Glomerular visceral epithelial cell (primary cell): ENCODE results near the gene EFNA5.

Experiments
- DNase-seq: peaks from one replicate; pipeline ENCODE4 v3.0.0-alpha.2; 2016; ENCODE audit errors: extremely low spot score

The EFNA5 gene

DNA sequence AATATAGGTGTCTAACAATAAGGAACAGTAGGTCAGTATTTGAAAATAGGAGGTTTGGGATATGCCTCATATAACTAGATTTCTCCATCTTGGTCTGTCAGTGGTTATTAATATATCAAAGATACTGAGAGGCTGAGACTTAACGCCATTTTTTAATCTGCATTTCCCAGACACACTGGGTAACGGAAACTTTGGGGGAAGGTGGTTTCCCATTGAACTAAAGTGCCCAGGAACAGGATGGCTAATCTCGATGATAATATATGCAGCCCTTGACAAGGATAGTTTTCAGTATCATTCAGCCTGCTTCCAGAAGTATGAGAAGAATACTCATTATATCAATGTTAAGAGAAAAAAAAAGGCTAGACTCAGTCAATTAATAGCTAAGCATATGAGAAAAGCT lies 30.7 kb downstream of the EFNA5 start:
- no peak for DNase-seq

DNA sequence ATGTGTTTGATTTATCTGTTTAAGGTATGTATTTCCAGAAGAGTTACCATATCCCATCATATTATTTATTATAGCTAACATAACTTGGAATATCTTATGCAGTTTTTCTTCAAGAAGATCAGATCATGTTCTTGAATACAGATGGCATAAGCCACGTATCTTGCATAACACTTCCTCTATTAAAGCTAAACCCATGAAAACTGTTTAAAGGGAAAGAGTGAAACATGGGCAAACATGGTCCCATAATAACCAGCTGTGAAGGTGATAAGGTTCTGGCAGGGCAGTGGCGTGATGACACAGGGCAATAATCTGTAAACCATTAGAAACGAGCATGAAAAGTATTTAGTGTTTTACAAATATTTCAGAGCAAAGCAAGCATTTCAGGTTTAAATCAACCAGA lies 34.2 kb downstream of the EFNA5 start:
- DNase-seq, result no peak

- no peak for DNase-seq
These were observed 34.7 kb downstream of the EFNA5 start for GRCh38 chr5:107636068-107636467.

DNA sequence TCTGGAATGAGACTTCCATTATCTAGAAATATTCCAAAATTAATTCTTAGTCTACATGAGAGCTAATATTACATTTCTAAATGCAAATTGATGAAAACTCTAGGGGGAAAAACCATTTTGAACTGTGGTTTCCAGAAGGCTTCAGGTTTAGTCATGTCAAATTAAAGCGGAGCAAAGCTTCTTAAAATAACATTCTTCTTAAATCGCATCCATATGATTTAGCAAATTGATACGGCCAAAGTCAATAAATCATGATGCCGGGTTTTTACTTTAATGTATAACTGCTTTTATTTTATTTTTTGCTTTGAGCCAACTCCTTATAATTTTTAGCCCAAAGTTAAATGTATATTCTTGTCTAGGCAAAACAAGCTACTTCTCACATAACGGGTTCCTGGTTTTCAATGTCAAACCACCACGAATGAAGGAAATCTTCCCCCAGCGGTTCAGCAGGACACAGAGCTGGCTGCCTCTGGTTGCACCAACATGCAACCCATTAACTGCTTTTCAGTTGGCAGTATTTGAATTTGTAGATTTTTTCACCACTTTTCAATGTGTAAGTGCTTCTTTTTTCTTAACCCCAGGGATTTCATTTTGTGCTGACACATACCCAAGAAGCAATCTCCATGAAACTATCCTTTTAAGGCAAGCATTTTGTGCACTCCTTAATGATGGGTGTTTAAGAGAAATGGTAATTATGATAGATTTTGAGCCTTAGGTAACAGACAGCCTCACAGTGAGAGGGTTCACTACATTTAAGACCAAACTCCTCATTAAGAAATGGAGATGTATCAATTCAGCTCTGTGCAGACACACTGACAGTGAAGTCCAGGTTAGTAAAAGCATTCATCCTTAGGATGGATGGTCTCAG lies 35.5 kb downstream of the EFNA5 start:
- no peak for DNase-seq

DNA sequence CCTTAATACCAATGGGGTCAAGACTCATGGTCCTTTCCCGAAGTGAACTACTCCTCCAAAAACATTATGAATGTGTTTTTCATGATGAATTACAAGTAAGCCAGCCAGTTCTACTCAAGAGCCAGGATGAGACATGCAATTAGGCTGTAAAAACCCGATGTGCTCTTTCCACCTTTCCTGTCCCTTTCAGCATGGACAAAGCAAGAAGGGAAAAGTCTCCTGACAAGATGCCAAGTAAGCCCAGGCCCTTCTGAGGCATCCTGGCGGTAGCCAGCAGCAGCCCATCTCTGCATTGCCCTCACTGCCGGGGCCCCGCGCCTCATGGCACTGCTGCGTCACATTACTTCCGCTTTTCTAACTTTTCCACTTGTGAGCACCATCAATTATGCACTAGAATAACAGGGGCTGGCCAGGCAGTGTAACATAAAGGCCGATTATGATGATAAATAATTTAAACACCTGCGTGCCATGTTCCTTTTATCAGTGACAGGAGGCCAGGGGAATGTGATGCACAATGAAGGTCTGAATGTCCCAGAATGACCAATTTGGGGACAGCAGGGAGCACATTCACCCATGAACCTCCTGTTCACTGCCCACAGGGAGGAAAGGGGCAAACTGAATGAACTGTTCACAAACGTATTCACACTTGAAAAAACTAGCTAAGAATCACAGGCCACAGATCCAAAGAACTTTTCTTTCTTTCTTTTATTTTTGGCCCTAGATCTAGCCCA lies 37.4 kb downstream of the EFNA5 start:
- no peak for DNase-seq

DNA sequence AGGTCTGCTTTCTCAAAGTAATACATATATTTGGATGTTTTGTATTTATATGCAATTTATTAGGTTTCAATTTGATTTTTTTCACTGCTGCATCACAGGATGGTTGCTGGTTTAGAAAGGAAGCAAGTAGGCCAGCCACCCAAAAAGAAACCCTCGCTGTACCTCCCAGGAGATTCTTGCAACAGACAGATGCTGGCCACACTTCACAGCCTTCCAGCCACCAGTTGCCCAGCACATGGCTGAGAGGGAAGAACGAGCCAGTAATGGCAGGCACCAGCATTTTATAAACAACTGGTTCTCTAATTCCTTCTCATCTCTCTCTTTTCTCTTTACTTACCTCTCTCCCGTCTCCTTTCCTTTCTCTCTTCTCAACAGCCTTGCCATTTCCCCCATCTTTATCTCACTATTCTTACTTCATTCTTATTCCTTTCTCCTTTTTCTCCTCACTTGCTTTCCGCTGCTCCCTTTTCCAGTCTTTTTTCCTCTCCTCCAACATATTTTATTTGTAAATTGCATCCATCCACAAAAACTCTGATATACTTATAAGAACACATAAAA lies 38.9 kb downstream of the EFNA5 start:
- no peak for DNase-seq

DNA sequence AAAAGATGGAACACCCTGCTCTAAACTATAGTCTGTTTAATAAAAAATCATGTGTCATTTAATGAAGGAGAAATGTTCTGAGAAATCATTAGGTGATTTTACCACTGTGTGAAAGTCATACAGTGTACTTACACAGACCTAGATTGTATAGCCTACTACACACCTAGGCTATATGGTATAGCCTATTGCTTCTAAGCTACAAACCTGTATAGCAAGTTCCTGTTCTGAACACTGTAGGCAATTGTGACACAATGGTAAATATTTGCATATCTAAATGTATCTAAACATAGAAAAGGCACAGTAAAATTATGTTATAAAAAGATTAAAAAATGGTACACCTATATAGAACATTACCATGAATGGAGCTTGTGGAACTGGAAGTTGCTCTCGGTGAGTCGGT lies 40.6 kb downstream of the EFNA5 start:
- no peak for DNase-seq

DNA sequence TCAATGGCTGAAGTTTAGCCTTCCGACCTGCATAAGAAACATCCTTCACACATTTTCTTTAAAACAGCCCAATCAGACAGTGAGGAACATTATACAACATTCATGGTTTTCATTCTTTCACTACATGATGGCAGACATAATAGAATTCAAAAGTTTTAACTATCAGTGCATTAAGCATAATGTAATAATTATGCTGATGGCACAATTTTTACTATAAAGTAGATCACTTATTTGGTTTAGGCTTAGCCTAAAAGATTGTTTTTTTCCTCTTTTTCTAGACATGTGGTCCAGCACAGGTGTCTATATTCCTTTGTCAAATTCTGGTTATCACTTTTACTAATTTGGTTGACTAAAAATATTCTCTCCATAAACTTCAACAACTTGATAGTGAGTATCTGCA lies 46.5 kb downstream of the EFNA5 start:
- DNase-seq, result no peak

GRCh38 chr5:107621089-107621488 lies 49.6 kb downstream of the EFNA5 start:
- DNase-seq, result no peak

GRCh38 chr5:107619781-107620180 lies 51.0 kb downstream of the EFNA5 start:
- DNase-seq, result no peak

DNA sequence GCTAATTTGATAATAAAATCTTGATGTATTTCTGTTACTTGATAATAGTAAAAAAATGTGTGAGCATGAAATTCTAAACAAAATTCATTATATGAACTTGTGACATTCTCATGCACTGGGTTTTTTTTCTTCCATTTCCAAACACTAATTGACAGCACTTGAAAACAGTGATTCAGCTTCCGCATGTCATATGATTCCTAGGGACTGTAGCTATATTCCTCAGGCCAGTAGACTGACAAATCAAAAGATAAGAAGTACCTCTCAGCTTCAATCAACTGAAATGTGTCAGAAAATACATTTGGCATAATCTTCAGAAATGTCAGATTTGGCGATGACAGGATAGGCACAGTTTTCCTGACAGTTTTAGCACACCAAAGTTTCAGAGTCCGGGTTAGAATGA lies 52.5 kb downstream of the EFNA5 start:
- no peak for DNase-seq

DNA sequence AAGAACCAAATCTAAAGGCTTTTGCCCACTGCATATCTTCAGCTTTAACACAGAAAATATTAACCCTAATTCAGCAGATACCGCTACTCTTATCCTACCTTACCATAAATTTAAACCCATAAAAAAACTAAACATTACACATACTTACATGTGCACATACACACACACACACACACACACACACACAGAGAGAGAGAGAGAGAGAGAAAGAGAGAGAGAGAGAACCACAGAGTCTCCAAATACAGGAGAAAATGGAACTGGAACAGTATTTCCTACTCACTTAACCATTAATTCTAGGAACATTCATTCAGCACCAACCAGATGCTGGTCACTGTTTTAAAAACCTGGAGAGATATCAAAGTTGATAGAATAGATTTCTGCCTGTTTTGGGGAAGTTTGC lies 53.7 kb downstream of the EFNA5 start:
- DNase-seq, result no peak

DNA sequence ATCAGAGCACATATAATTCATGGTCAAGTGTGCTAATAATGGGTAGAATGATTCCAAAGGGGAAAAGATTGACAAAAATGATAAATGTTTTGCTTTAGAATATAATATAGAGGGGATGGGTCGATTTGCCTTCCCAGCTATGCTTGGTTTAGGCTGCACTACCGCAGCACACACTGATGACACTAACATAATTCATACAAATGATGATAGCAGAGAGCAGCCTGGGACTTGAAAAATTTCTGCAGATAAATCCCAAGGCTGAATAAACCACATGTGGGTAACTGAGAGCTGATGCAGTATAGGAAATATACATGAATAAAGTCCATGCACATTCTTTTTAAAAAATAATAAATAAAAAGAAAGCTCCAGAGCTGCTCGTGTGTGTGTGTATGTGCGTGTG lies 54.5 kb downstream of the EFNA5 start:
- no peak for DNase-seq

DNA sequence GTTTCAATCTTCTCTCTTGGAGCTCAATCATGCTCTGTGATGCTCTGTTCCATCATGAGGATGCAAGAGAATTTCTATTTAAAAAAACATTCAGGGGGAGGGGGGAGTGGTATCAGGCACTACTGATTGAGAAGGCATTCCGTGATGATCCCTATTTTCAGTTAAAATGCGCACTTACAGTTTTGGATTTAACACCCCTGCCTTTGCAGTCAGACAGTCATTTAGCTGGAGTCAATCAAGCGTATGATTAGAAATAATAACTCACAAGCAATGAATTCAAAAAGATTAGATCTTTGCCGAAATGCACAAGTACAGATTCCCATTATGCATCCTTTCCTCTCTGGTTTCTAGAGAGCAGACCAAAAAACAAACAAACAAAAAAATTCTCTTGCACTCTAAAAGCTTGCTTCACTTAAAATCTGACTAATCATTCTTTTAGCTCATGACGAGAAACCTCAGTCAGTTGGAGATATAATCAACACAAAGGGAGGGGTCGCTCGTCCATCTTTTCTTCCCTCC lies 55.4 kb downstream of the EFNA5 start:
- DNase-seq, result no peak

- DNase-seq, result no peak
These were observed 58.2 kb downstream of the EFNA5 start for GRCh38 chr5:107612541-107612940.

DNA sequence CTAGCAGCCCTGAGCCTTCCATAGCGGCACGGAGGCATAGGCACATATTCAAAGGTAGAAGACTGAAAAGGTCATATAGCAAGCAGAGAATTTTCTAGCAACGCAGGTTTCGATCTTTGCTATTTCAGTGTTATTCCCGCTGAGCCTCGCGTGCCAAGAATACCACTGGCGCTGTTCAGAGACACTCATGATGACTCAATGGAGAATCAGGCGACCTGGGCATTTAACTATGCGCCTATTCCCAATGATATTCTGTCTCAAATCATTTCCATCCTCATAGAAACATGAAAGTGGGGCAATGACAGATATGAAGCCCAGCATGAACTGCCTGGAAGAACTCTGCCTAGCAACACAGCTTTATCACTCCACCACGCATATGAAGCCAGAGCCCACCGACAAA lies 59.9 kb downstream of the EFNA5 start:
- no peak for DNase-seq

DNA sequence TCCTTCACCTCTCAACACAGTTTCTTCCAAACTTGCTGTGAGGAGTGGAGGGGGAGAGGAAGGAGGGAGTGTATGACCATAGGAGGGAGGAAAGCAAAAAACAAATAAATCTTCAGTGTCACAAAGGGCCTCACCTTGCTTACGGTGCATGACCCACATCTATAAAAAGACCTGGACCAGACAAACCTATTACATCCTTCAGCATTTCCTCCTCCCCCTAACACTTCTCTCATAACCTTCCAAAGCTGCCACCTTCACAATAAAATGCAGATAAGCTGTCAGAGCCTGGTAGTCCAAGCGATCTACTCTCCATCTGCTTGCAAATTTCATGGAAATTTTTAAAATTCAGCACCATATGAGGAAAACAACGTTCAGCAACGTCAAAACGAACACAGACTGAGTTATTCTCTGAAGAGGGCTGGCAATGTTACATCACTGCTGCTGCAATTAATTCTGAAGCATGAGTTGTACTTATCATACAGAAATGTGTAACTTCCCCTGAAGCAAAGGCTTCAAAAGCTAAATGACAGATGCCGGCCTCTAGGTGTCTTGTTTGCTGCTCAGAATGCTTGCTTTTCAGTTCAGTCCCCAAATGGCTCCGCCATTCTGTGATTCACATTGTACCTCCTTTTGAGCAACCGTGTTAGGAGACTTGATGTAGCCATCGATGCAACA lies 62.9 kb downstream of the EFNA5 start:
- no peak for DNase-seq

DNA sequence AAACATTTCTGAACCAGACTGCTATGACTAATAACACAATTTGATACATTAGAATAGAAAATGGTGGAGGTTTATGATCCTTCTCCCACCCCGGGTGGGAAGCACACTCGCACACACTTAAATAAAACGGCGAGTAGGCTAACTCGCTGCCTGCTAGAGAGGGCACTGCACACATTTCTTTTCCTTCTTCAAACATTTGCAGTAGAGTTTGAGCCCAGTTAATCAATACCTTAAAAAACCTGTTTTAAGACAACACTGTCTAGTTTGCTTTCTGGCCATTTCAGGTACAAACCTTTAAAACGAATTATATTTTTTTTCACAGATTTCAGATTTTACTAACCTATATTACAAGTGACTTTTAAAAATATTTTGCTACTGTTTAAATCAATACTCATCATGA lies 63.5 kb downstream of the EFNA5 start:
- DNase-seq, result no peak

- no peak for DNase-seq
These were observed 65.1 kb downstream of the EFNA5 start for GRCh38 chr5:107605596-107606125.

DNA sequence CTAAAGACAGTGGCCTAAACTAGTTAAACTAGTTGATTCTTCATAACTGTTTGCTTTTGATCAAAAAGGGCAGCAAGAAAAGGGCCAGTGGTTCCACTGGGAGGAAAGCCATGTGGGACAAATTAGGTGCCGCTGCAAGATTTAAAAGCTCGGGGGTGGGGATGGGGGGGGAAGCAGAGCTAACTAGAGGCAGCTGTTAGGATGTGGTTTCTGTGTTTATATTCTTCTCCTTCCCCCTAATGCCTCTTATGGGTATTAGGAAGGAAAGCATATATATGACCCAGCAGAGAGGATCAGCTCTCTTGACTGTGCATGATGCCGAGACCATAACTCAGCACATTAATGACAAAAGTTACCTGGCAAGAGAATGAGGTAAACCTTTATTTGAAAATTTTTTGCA lies 65.7 kb downstream of the EFNA5 start:
- DNase-seq, result no peak

DNA sequence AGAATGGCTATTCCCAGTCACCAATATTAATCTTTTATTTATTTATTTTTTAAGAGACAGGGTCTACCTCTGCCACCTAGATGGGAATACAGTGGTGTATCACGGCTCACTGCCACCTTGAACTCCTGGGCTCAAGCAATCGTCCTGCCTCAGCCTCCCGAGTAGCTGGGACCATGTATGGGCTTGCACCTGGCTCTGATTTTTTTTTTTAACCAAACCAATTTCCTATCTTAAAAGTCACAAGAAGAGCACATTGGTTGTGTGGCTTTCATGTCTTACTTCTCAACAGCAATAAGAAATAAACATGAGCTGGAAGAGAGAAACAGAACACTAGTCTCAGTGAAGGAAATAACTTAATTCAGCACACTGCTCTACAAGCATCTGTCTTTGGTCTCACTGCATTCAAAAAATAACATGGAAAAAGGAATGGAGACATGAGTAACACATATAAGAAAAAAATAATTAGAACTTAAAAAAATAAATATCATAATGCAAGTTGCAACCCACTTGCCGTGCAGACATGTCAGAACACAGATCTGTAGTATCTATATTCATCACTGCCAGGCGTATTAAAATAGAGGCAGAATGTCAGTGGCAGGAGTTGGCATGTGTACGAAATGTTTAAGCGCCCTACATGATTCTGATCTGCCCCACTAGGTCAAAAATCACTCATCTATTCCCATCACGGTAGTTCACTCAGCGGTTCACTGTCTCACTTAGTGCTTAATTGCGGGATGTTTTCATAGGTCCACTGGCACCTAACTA lies 66.4 kb downstream of the EFNA5 start:
- no peak for DNase-seq
